GM21381 (cell line): Measurements from ENCODE around the gene CHID1.

Source experiments
- ATAC-seq: cut with Tn5 transposase; IDR thresholded peaks from one replicate; pipeline ENCODE4 v1.9.1; 2021; ENCODE audit warnings: mild to moderate bottlenecking, moderate library complexity; ENCODE audit not compliant: unreplicated experiment

The CHID1 gene

DNA sequence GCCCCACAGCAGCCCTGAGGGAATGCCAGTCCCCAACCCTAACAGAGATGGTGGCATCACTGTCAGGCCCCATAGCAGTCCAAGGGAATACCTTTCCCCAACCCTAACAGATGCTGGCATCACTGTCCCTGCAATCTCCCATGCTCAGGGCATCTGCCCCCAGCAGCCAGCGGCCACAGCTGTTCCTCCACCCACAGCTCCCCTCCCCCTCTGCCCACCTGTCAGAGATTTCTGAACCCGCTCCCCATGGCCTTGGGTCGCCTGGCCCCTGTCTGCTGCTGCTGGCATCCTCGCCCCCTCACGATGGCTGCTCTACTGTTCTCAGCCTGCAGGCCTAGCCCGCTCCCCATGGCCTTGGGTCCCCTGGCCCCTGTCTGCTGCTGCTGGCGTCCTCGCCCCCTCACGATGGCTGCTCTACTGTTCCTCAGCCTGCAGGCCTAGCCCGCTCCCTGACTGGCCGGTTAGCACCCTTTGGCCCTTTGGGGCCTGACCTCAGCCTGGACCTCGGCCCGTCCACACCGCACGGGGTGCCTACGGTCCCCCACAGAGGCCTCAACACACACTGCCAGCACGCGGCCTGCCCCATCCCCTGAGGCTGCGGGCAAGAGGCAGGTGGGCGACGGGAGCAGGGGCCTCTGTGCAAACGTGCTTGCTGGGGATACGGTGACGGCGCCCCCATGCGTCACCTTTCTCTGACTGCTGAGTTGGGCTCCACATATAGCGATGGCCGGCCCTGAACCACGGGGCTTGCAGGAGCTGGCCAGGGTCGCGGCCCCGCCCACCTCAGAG is 20.7 kb downstream of the CHID1 start:
- no peak for ATAC-seq

DNA sequence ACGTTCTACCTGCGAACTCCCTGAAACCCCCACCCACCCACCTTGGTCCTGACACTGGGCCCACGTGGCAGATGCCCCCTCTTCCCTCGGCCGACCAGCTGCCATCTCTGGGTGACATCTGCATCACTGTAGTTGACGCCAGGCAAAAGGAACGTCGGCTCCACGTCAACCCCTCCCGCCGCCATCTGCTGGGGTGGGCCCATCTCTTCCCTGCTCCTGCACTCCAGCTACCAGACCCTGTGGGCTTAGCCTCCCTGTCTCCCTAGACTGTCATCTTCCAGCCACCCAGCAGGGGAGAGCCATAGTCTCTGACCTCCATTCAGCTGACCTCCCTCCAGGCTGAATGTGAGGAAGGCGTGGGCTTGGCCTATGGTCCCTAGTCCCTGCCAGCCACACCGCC is 21.4 kb downstream of the CHID1 start:
- no peak for ATAC-seq

DNA sequence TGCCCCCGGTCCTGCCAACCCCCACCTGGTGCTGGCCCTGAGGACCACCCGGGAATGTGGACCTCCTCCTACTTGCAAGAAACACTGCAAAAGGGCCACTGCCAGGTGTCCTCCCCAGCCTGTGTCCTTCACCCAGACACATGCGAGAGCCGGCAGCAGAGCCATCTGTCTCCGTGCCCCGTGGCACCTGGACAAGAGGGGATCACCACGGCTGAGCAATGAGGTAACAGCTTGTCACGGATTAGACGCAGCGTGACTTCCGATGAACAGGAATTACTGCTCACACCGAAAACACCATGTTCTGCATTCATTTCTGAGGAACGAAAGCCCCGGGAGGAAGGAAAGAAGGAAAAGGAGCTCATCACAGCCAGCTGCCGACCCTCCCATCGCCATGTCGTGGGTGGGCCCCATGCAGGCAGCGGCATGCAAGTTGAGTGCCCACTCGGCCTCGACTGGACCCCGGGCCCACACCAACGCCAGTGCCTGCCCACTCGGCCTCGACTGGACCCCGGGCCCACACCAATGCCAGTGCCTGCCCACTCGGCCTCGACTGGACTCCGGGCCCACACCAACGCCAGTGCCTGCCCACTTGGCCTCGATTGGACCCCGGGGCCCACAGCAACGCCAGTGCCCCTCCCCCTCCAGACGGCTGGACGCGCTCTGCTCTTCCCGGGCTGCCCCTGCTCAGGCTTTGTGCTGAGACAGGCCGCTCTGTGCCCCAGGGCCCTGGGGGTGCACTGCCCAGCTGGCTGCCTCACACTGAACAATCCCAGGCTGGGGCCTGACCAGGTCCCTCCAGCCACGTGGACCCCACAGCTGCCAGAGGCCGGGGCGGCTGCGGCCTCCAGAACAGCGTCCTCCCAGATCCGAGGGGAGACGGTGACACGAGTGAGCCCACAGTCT is 22.0 kb downstream of the CHID1 start:
- ATAC-seq: no peak

DNA sequence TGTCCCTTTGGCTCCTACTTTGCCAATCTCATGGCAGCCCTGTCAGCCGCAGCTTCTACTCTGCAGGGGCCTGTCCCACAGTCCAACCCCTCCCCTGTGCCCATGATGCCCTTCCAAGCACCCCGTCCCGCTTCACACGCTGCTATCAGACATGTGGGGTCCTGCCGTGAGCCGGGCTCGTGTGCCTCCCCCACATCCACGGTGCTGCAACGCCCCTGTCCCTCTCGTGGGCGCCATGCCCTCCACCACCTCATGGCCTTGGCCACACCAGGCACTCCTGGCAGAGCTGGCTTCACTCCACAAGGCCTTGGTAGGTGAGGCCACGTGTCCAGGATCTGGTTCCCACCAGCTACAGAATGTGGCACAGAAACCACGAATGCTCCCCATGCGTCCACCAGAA is 23.0 kb downstream of the CHID1 start:
- no peak for ATAC-seq

DNA sequence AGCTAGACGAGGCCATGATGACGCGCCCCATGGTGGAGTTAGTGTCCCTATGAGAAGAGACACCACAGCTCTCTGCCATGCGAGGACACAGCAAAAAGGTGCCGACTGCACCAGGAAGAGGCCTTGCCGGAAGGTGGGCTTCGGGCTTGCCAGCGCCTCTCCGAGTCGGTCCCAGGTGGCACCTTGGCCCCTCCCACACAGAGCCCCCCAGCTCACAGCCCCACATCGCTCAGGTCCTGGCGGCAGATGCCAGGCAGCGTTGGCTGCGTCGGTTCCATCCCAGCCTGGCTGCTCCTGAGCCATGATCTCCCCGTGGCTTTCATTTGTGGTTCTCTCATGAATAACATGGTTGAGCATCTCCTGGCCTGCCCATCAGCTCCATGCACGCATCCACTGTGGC is 24.0 kb downstream of the CHID1 start:
- ATAC-seq: no peak

DNA sequence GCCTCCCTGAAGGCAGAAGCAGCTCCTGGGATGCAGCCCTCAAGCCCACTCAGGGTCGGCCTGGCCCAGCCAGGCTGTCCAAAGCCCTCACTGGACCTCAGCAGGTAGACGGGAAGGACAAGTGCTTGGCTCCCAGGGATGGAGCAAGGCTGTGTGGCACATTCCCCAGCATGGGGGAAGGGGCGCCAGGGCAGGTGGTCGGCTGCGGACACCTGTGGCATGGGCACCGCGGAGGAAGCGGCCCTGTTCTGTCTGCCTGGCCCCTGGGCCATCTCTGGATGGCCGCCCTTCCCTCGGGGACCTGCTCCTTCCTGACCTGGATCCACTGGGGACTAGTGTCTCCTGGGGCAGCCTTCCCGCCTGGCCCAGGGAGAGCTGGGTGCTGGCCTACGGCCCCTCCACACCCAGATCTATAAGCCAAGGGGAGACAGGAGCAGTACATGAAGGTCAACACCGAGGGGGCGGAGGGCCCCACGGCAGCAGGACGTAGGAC is 26.0 kb downstream of the CHID1 start:
- no peak for ATAC-seq

DNA sequence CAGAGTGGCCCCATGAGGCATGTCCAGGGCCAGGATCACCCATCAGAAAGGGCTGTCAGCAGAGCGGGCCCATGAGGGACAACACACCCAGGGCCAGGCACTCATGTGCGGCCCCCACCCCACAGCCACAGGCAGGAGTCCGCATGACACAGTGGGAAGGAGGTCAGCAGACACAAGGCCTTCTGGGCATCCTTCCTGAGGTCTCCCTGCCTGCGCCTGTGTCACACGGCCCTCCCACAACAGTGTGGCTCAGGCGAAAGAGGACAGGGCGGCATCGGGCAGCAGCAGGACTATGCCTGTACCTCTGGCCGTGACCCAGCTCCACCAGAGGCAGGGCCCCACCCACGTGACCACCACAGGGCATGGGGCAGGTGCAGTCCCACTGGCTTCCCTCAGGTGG is 27.1 kb downstream of the CHID1 start:
- no peak for ATAC-seq

DNA sequence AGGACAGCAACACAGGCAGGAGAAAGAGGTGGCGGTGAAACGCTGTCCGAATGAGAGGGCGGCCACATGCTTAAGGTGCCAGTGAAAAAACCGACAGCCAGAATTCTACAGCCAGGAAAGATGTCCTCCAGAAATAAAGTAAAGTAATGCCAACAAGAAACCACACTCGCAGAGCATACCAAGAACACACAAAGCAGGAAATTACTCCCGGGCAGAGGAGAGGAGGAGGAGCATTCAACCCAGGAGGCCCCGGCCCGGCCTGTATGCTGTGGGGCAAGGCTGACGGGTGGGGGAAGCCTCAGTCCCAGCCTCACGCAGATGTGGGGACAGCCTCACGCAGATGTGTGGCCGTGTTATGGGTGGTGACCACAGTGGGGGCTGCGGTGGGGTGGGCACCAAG is 28.0 kb downstream of the CHID1 start:
- no peak for ATAC-seq

DNA sequence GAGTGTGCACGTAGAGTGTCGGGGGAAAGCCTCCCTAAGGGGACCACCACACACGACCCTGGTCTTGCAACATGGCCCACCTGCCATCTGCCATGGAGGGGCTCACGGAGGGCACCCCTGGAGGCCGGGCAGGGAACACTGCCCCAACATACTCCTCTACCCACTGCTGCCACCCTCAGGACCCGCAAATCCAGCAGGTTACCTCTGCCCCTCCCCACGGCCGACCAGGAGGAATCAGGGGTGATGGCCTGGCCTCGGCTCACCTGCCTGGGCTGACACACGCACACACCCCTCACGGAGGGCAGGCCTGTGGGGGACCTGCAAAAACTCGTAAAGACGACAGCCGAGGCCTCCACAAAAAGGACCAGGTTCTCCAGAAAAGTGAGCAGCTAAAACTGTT is 30.2 kb downstream of the CHID1 start:
- ATAC-seq: no peak

DNA sequence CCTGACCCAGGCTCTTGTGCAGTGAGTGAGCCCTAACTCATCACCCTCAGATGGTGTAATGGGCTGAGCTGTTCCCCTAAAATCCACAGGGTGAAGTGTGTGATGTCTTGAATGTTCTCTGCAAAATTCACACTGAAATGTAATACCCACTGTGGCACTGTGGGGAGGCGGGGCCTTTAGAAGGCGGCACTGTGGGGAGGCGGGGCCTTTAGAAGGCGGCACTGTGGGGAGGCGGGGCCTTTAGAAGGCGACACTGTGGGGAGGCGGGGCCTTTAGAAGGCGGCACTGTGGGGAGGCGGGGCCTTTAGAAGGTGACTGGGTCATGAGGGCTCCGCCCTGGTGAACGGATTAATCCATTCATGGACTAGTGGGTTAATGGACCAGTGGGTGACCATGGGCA is 33.0 kb downstream of the CHID1 start:
- no peak for ATAC-seq

DNA sequence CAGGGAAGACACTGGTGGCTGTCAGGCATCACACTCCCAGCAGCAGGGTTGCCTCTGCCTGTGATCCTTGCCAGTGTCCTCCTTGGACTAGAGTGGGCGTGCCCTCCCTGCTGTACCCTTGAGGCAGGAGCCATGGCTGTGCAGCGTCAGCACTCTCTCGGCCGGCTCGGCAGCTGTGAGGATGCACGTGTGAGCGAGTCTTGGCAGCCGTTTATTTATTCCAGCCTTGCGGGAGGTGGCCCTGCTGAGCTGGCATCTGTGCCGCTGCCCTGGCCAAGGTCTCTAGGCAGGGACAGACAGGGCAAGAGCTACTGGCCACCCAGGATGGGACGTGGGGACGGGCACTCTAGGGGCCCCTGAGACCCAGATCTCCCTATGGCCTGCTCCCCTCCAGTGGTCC is 34.1 kb downstream of the CHID1 start:
- ATAC-seq: no peak

DNA sequence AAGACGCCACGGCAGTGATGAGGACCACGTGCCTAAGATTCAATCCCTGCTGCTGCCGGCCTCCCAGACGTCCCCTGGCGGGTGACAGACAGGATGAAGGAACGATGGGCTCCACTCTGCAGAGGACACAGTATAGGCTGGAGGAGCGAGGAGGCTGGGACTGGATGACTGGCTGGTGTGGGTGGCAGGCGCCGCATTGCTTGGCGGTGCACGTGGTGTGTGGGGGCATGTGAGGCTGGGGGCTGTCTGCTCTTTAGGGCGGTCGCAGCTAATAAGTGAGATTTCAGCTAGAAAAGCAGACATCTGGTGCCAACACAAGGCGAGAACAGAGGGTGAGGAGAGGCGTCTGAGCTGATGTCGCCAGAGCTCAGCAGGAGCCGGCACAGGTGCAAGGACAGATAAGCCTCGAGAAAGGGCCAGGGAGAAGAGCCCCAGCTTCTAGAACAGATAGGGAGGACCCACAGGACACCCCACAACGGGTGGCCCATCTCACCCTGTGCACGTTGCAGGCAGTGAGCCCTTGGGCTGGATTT is 34.8 kb downstream of the CHID1 start:
- ATAC-seq: no peak

DNA sequence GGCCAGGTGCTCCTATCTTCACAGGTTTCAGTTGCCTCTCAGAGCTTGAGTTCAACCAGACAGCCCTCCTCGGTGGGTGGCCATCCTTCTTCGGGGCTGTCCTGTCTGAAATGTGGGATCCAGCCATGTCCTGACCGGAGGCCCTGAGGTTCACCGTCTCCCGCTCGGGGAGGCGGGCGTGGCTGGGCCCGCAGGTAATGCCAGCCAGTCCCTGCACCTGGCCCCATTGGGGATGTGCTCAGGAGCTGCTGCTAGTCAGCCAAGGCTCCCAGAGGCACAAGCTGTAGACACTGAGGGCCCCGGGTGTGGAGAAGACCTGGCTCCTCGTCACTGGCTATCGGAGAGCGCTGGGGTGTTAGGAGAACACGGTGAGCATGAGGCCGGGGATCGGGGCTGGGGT is 35.4 kb downstream of the CHID1 start:
- no peak for ATAC-seq

DNA sequence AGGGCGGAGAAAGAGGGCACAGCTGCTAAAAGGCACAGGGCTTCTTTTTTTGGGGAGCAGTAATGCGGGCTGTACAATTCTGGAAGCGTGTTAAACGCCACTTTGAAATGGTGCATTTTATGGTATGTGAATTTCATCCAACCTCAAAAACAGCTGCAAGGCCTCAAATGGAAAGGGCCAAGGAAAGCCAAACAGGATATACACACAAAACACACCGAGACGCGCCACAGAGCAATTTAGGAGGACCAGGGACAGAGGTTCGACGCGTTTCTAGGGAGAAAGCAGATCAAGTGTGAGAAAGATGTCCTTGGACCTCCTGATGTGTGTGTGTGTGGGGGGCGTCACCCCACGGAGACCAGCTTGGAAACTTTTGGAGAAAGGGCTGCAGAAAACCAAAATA is 36.9 kb downstream of the CHID1 start:
- no peak for ATAC-seq

DNA sequence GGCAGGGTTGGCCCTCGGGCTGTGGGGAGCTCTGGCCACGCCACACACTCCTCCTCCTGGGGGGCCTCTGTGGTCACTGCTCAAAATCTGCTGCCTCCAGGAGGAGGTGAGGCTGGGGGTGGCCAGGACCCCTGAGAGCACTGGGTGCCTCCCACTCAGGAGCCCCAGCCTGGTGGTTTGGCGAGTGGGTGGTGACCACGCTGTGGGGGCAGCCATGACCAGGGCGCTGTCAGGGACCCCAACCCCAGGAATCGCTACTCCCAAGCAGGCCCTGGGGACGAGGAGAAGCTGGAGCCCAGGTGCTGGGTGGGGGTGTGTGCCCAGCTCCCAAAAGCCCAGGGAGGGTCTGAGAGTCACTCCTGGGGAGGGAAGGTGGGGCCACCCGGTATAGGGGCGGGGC is 37.8 kb downstream of the CHID1 start:
- ATAC-seq: no peak

DNA sequence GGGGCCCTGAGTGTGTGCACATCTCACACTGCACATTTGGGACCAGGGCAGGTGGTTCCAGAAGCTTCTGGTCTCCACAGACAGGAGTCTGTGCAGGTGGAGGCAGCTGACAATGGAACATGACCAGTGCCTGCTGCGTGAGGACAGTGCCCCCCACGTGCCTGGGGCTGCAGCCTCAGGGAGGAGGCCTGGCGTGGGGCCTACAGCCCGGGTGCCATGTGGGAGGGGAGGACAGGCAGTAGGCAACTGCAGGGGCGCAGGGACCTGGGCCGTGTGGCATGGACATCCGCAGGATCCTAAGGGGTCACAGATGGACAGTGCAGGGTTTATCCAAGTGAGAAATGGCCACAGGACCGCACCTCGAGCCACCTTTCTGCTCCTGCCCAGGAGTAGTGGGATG is 39.1 kb downstream of the CHID1 start:
- no peak for ATAC-seq

DNA sequence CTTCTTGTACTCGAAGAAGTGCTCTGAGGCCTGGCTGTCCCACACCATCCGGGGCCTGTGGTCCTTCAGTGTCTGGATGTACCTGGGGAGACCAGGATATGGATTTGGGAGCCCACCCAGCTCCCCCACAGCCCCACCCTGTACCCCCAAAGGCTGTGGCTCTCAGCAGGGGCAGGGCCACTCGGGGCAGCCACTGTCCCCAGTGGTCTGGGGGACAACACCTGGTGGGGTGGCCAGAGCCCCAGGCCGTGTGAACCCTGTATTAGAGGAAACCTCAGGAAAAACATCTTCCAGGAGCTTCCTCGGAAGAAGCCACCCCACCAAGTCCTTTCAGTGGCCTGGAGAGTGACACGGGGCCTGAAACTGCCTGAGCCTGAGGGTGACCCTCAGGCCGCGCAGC is 40.2 kb downstream of the CHID1 start:
- no peak for ATAC-seq

DNA sequence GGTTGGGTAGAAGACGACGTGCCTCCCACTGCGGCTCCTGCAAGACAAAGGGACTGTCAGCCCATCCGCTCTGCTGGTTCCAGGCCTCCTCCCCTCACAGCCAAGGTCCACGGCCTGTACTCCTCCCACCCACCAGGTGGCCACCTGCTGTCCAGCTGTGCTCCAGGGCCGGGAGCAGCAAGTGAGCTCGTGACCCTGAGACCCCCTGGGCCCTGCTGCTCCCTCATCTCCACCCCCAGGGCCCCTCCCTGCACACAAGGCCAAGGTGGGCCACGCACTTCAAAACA is 40.5 kb downstream of the CHID1 start:
- ATAC-seq: no peak

DNA sequence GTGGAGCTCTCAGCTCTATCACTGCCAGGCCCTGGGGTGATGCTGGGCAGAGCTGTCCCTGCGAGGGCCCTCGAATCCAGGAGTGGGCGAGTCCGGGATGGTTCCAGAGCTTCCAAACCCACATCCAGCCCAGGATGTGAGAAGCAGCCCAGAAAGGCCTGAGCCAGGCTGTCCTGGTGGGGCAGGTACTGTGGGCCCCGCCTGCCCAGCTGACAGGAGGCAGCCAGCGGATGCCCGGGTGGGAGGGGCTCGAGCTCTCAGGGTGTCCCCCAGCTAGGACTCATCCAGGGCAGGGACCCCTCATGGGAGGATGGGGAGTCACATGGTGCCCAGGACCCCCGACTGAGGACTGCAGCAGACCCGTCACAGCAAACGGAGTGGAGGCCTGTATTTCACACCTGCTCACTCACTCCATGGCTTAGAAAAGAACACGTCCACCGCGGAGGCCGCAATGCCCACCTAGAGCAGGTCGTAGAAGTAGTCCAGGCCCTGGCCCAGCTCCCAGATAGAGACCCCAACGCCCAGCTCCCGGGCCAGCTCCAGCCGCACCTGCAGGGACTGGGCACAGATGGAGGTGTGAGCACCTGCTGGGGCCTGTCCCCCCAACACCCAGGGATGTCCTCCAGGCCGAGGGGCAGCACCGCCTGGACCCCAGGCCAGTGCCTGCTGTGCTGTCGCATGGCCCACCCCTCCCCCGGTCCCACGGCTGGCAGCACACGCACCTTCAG is 41.0 kb downstream of the CHID1 start:
- ATAC-seq: no peak

DNA sequence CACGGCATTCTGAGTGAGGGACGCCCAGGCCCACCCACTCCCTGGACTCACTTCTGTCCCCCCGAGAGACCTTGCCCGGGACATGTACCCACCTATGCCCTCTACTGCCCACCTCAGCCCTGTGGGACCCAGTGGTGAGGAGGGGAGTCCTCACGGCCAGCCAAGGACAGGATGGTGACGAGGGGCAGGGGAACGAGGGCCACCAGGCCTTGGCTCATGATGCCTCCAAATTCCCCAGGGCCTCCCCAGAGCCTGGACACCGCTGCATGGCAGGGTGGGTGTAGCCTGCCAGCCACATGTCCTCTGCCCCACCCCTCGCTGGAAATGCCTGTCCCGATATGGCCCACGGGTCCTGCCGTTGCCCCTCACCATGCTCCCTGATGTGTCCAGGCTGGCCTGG is 41.8 kb downstream of the CHID1 start:
- no peak for ATAC-seq

DNA sequence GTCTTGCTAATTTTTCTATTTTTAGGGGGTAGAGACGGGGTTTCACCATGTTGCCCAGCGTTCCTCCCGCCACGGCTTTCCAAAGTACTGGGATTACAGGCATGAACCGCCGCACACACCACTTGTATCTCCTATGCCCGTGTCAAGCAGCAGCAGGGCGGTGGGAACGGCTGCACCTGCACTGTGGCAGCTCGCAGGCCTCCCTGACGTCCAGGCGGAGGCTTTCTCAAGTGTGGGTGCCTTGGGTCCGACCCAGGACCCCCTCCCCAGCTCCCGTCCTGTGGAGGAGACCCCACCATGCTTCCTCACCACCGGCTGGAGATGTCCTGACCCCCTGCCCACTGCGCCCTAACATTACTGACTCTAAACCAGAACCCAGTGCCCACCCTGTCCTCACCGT is 42.2 kb downstream of the CHID1 start:
- ATAC-seq: no peak
